OCI-LY7 (cell line): ENCODE measurements around the gene FRAS1. TPM values are rescaled to one million over a fixed set of nuclear protein-coding genes. Genes with fewer than 3 reads are reported as not detected.

Experiments
- BruUV-seq: library from RNA; stranded (reverse); fragments of 400-500 nt; replicated peaks from 2 replicates; lab custom pipeline; 2021; lab: Mats Ljungman, UMichigan
- CTCF ChIA-PET: fragments of 300-600 bp; sonication (Branson Sonifier 250); formaldehyde crosslinking; loops from one replicate; lab custom pipeline; 2022; ENCODE audit warnings: antibody characterized with exemption; ENCODE audit not compliant: unreplicated experiment; lab: Charles Lee
- POLR2A ChIA-PET: fragments of 300-600 bp; sonication (Branson Sonifier 250); formaldehyde crosslinking; loops from one replicate; lab custom pipeline; 2022; ENCODE audit warnings: antibody characterized with exemption; lab: Charles Lee
- DNase-seq: peaks from one replicate; pipeline ENCODE4 v3.0.0-alpha.2; 2015; ENCODE audit warnings: low spot score
- H2AFZ ChIP-seq: fragments of 200-600 bp; sonication (generic), shearing (Covaris generic); 2 replicates; pipeline ENCODE4 v1.6.1; 2014; ENCODE audit warnings: mild to moderate bottlenecking, antibody characterized with exemption, low read length, moderate library complexity
- H3K27ac ChIP-seq: fragments of 200-600 bp; sonication (generic); 2 replicates; pipeline ENCODE4 v1.5.1; 2014; ENCODE audit warnings: mixed run types, low read depth, mild to moderate bottlenecking, moderate library complexity, low read length, inconsistent platforms; ENCODE audit not compliant: poor library complexity, severe bottlenecking
- H3K36me3 ChIP-seq: fragments of 200-600 bp; sonication (generic); 2 replicates; pipeline ENCODE4 v1.6.1; 2014; ENCODE audit warnings: mild to moderate bottlenecking, antibody characterized with exemption, low read length, moderate library complexity, mixed read lengths; ENCODE audit not compliant: insufficient read depth
- H3K4me1 ChIP-seq: fragments of 200-600 bp; sonication (generic); 2 replicates; pipeline ENCODE4 v1.5.1; 2014; ENCODE audit warnings: mild to moderate bottlenecking, low read length; ENCODE audit not compliant: insufficient read depth, poor library complexity, severe bottlenecking
- H3K4me2 ChIP-seq: fragments of 200-600 bp; sonication (generic); 2 replicates; pipeline ENCODE4 v1.6.1; 2014; ENCODE audit warnings: mild to moderate bottlenecking, low read length
- H3K4me3 ChIP-seq: fragments of 200-600 bp; sonication (generic); 2 replicates; pipeline ENCODE4 v1.5.1; 2014; ENCODE audit warnings: mild to moderate bottlenecking, low read depth, low read length; ENCODE audit not compliant: poor library complexity, severe bottlenecking
- H3K79me2 ChIP-seq: fragments of 200-600 bp; sonication (generic); 2 replicates; pipeline ENCODE4 v1.6.1; 2016; ENCODE audit warnings: low read depth, mild to moderate bottlenecking, low read length, moderate library complexity, mixed read lengths; ENCODE audit not compliant: insufficient read depth
- H3K9me2 ChIP-seq: fragments of 200-600 bp; sonication (generic); 2 replicates; pipeline ENCODE4 v1.6.1; 2016; ENCODE audit warnings: mild to moderate bottlenecking, low read length, mixed read lengths; ENCODE audit not compliant: insufficient read depth
- H3K9me3 ChIP-seq: fragments of 200-600 bp; sonication (generic); 2 replicates; pipeline ENCODE4 v1.6.1; 2014; ENCODE audit warnings: mild to moderate bottlenecking, mixed run types, low read length, mixed read lengths
- H4K20me1 ChIP-seq: fragments of 200-600 bp; sonication (generic); 2 replicates; pipeline ENCODE4 v1.6.1; 2014; ENCODE audit warnings: mild to moderate bottlenecking, antibody characterized with exemption, low read length, moderate library complexity, mixed read lengths; ENCODE audit not compliant: insufficient read depth
- EZH2phosphoT487 ChIP-seq: fragments of 200-600 bp; sonication (generic); IDR thresholded peaks from 2 replicates; pipeline ENCODE4 v1.6.1; 2018; ENCODE audit warnings: low read depth, borderline replicate concordance, mild to moderate bottlenecking, mixed run types, antibody characterized with exemption, low read length, moderate library complexity, mixed read lengths
- intact Hi-C: fragments of 100-400 bp; cut with micrococcal nuclease; formaldehyde crosslinking; loops from one replicate; pipeline ENCODE4 v1.10.0; 2022; ENCODE audit not compliant: unreplicated experiment
- total RNA-seq, 2 experiments: library from RNA; depleted of rRNA in 1 of 2; stranded (reverse); fragments of >200 nt in 1 of 2; shearing (Covaris generic) in 1 of 2; gene quantifications; 2 replicates each; pipeline ENCODE4 v1.2.3, GENCODE V29; 2014 to 2022
- TF ChIP-seq, protein P1 (sequence below): fragments of 200-600 bp; sonication (generic); conservative IDR thresholded peaks from 2 replicates; pipeline ENCODE4 v1.5.1; 2014; ENCODE audit warnings: mild to moderate bottlenecking, antibody characterized with exemption, low read length, moderate library complexity, mixed read lengths

FRAS1 gene
- total RNA-seq, 2 experiments from 2014 or later: 0.19 to 0.30 TPM

DNA sequence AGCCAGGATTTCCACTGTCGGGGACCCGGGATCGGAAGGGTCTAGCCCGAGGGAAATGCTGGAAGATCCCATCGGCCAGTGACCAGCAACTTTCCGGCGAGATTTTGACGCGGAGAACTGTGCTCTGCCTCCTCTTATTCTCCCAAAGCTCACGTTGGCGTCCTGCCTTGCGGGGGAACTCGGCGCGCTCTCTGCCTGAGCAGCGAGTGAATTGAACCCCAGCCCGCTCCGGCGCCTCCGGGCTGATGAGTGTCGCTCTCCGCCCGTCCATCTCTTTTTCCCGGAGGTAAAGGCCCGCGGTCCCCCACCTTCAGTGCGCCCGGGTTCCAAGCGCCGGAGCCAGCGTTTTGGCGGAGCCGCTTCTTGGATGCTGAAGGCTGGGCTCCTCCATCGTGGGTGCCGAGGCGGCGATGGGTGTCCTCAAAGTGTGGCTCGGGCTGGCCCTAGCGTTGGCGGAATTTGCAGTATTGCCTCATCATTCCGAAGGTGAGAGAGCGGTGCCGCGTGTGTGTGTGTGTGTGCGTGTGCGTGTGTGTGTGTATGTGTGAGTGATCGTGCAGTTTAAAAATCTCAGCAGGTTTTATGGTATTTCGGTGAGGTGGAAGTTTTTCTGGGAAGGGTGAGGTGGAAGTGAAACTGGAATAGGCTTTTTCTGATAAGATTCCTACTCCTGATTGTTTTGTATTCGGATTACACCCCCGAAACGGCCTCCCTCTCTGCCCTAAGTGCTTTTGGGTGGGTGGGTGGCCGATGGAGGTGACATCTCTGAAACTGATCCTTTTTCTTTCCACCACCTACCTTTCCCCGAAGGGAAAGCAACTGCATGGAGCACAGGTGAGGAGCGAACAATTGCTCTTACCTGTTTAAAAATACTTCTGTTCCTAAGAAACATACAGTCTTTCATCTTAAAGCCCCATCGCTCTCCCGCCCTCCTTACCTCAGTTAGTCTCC lies 752 bp downstream of the FRAS1 start:
- H3K9me2 ChIP-seq: no peaks in the 10 kb centered on the region
- POLR2A ChIA-PET: no interaction called here
- peak; percentile 48 for DNase-seq
- no peaks in the 10 kb centered on the region for H3K9me3 ChIP-seq
- H3K79me2 ChIP-seq: no peaks in the 10 kb centered on the region
- no peak overlapping the region for H3K27ac ChIP-seq
- no peaks in the 10 kb centered on the region for H4K20me1 ChIP-seq
- TF ChIP-seq, protein P1, sequence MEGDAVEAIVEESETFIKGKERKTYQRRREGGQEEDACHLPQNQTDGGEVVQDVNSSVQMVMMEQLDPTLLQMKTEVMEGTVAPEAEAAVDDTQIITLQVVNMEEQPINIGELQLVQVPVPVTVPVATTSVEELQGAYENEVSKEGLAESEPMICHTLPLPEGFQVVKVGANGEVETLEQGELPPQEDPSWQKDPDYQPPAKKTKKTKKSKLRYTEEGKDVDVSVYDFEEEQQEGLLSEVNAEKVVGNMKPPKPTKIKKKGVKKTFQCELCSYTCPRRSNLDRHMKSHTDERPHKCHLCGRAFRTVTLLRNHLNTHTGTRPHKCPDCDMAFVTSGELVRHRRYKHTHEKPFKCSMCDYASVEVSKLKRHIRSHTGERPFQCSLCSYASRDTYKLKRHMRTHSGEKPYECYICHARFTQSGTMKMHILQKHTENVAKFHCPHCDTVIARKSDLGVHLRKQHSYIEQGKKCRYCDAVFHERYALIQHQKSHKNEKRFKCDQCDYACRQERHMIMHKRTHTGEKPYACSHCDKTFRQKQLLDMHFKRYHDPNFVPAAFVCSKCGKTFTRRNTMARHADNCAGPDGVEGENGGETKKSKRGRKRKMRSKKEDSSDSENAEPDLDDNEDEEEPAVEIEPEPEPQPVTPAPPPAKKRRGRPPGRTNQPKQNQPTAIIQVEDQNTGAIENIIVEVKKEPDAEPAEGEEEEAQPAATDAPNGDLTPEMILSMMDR: no peak; the same call in none of the 2 replicates
- TF ChIP-seq EZH2phosphoT487: no peak; the same call in 1 of the 2 replicates
- peak overlapping the region; percentile 81 for H3K4me2 ChIP-seq
- H3K4me1 ChIP-seq: peaks cover 22% of the 10 kb centered on the region
- CTCF ChIA-PET: interaction anchor here (0.6 kb wide), 1 partner anchor 1919 kb away, joined by 3 read pairs; no protein-coding TSS in a partner anchor
- intact Hi-C loops: no loop called here
- H2AFZ ChIP-seq: peak overlapping the region; percentile 88
- no TSS peak for BruUV-seq
- H3K4me3 ChIP-seq: peak overlapping the region; percentile 72
- H3K36me3 ChIP-seq: no peaks in the 10 kb centered on the region

DNA sequence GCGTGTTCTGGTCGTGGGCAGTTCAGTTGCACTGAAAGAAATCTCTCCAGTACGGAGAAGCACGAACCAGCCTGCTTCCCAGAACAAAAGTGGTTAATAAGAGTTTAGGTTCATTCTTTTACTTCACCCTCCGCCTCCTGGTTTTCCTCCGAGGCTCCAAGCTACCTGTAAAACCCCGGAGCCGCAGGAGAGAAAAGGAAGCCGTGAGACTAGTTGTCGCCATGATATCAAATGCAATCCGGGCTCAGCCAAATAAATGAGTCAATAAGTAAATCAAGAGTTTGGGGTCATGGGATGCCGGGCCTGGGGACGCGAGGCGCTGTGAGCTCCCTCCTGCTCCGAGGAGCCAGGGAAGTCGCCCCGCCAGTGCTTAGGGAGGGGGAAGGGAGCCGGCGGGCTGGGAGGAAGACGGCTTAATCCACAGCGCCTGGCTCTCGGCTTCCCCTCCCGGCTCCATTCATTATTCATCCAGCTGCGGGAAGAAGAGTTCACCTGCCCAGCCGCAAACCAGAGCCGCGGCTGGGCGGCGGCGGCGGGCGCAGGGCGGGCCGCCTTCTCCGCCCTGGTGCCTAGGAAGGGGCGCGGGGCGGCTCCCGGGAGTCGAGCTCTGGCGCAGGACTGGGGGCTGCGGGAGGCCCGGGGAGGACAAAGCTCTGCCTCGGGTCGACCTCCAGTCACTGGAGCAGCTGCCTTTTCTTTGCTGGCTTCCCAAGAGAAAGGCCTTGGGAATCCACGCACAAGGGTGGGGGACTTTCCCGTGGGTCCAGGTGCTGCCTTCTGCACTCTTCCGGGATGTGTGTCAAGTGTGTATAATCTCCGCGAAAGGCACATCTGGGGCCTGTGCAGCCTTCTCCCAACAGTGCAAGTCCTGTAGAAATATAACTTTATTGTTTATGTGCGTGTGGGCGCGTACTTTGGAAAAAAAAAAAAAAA lies 1.7 kb downstream of the FRAS1 start:
- BruUV-seq: no TSS peak

More for the DNA sequence above, 1.7 kb downstream of the FRAS1 start:
- ChIA-PET CTCF (no interaction called here), POLR2A (interaction anchor here (0.6 to 0.8 kb wide), 4 partner anchors 382 to 553 kb away, joined by 3 read pairs; no protein-coding TSS in a partner anchor)
- Histone ChIP-seq H3K9me3 (no peaks in the 10 kb centered on the region), H3K79me2 (no peaks in the 10 kb centered on the region), H2AFZ (peak overlapping the region; percentile 88), H3K4me3 (peak overlapping the region; percentile 72), H3K4me1 (peaks cover 22% of the 10 kb centered on the region), H4K20me1 (no peaks in the 10 kb centered on the region), H3K36me3 (no peaks in the 10 kb centered on the region), H3K9me2 (no peaks in the 10 kb centered on the region), H3K4me2 (peak overlapping the region; percentile 81), H3K27ac (no peak overlapping the region)
- intact Hi-C loops: no loop called here
- TF ChIP-seq, protein P1: no peak
- peak; percentile 93; the same call in 1 of the 2 replicates for TF ChIP-seq EZH2phosphoT487
- peak; percentile 7 for DNase-seq
